Pancreas (tissue), 10 donors: ENCODE measurements around the gene ROR1. TPM values are rescaled to one million over a fixed set of nuclear protein-coding genes. Genes with fewer than 3 reads are reported as not detected.

Experiments used
- ATAC-seq, 4 donors: fragments of 200-7000 bp; cut with Tn5 transposase; one replicate each; pipeline versions ENCODE4 v1.8.0 to v1.9.1; 2020; ENCODE audit warnings: mild to moderate bottlenecking in 4 of 4, moderate library complexity in 4 of 4
- DNase-seq, 6 donors: peaks; one replicate each; pipeline ENCODE4 v3.0.0-alpha.2; 2020
- FAIRE-seq: peaks from 2 replicates; lab custom pipeline; 2012; peaks lifted over from hg19 to GRCh38; lab: Jason Lieb, UNC
- H3K27ac ChIP-seq, 4 donors: fragments of 200-600 bp; sonication (generic); 1 replicate in 3 of 4; 2 replicates in 1 of 4; pipeline versions ENCODE4 v1.5.0 to v1.8.0; 2020
- H3K27me3 ChIP-seq, 4 donors: fragments of 200-600 bp; one replicate each; pipeline ENCODE4 v1.8.0; 2021
- H3K36me3 ChIP-seq, 3 donors: fragments of 200-600 bp; sonication (generic) in 1 of 3; one replicate each; pipeline versions ENCODE4 v1.5.0 to v1.8.0; 2020 to 2021
- H3K4me1 ChIP-seq, 3 donors: fragments of 200-600 bp; one replicate each; pipeline ENCODE4 v1.8.0; 2021
- H3K4me3 ChIP-seq, 4 donors: fragments of 200-600 bp; sonication (generic) in 2 of 4; one replicate each; pipeline versions ENCODE4 v1.5.0 to v1.8.0; 2020 to 2021
- H3K9me3 ChIP-seq, 4 donors: fragments of 200-600 bp; one replicate each; pipeline ENCODE4 v1.8.0; 2021
- WGBS, 2 donors: extraction: QIAGEN DNeasy Blood & Tissue Kit; methylation state at CpG; one replicate each; pipeline ENCODE4 v1.1.7; 2013; 5-methylcytosine and 5-hydroxymethylcytosine counted together
- intact Hi-C, 3 donors: fragments of 100-400 bp; cut with DNase I; formaldehyde crosslinking; loops; one replicate each; pipeline versions ENCODE4 v1.11.1 to v1.14.2; 2022
- polyA plus RNA-seq, 2 donors: library from polyadenylated mRNA; stranded (reverse); fragments of 200-250 nt; gene quantifications; one replicate each; pipeline ENCODE4 v1.2.3, GENCODE V29; 2013
- total RNA-seq, 6 donors: library from RNA; stranded (reverse); fragmentation: NEBNext Ultra II Directional in 4 of 6; extraction: Animal tissue kit (Norgen Biotek cat#: 25700) in 4 of 6; gene quantifications; one replicate each; pipeline versions ENCODE4 v1.2.1 to v1.2.4, GENCODE V29; 2021 to 2023
- TF ChIP-seq, protein P1 (sequence below), 4 donors: fragments of 200-600 bp; sonication (generic) in 3 of 4; IDR thresholded peaks; one replicate each; pipeline versions ENCODE4 v1.5.0 to v1.8.0; 2021; ENCODE audit warnings: antibody characterized with exemption in 4 of 4
- donor health status: healthy with polysubstance abuse.
- donor health status: DM: no; HTN: no; CAD: no; lungs with moderate emphysema.
- donor health status: DM: no; HTN: no; CAD: no.
- donor health status: control.
- donor health status: control.
- donor health status: Bipolar disorder and iron deficiency.
- donor health status: DM: yes; HTN: yes; CAD: no.
- donor health status: DM: no; HTN: no; CAD: no.
- donor health status: DM: no; HTN: no; CAD: no.
- donor health status: DM: yes; HTN: yes; CAD: no.

The ROR1 gene
- total and polyA plus RNA-seq, 8 donors, result 1.3 to 18.5 (median 7.3) TPM

DNA sequence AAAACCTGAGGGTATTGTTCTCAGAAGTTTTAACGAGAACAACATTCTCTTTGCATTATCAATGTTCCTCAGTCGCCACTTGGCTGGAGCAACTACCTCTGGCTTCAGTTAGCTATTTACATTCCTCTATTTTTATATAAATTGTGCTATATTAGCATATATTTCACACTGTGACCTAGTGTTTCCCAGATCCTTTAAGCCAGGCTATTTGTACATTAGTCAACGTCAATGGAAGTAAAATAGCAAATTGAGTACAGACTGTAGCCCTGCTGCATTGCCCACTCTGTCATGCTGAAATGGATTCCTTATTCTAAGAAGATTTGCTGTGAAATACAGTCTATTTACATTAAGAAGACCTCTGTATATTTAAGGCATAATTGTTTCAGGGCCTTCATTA, 213.8 kb downstream of the ROR1 start:
- Histone ChIP-seq H3K27ac (no peak overlapping the region), H3K36me3 (no peaks in the 10 kb centered on the region), H3K4me1 (peaks cover 12 to 23% (median 15%) of the 10 kb centered on the region in 3 donors), H3K27me3 (no peaks in the 10 kb centered on the region), H3K4me3 (no peak overlapping the region), H3K9me3 (no peaks in the 10 kb centered on the region)
- ATAC-seq (no peak), DNase-seq (no peak), FAIRE-seq (no peak)
- 69 to 74% methylated on average over 3 of the region's 3 CpGs for WGBS, 2 donors
- TF ChIP-seq, protein P1, sequence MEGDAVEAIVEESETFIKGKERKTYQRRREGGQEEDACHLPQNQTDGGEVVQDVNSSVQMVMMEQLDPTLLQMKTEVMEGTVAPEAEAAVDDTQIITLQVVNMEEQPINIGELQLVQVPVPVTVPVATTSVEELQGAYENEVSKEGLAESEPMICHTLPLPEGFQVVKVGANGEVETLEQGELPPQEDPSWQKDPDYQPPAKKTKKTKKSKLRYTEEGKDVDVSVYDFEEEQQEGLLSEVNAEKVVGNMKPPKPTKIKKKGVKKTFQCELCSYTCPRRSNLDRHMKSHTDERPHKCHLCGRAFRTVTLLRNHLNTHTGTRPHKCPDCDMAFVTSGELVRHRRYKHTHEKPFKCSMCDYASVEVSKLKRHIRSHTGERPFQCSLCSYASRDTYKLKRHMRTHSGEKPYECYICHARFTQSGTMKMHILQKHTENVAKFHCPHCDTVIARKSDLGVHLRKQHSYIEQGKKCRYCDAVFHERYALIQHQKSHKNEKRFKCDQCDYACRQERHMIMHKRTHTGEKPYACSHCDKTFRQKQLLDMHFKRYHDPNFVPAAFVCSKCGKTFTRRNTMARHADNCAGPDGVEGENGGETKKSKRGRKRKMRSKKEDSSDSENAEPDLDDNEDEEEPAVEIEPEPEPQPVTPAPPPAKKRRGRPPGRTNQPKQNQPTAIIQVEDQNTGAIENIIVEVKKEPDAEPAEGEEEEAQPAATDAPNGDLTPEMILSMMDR (IDR thresholded peaks at IDR 0.05), result no peak
- intact Hi-C loops, result no loop called here

DNA sequence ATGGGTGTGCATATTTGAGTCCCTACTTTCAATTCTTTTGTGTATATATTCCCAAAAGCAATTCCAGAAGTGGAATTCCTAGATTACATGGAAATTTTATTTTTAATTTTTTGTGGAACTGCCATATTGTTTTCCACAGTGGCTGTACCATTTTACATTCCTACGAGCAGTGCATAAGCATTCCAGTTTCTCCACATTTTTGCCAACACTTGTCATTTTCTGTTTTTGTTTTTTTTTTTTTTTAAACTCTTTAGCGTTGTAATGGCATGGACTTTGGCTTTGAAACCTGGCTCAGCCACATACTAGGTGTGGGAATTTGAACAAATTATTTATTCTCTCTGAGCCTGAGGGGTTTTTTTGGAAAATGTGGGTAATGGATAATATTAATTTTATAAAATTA, 215.1 kb downstream of the ROR1 start:
- peaks cover 6 to 12% (median 8%) of the 10 kb centered on the region in 3 donors for H3K4me1 ChIP-seq
- H3K27me3 ChIP-seq, result no peaks in the 10 kb centered on the region
- no peaks in the 10 kb centered on the region for H3K9me3 ChIP-seq
- DNase-seq (no peak), FAIRE-seq (no peak), ATAC-seq (no peak)
- no peaks in the 10 kb centered on the region for H3K36me3 ChIP-seq
- no peak overlapping the region for H3K27ac ChIP-seq
- intact Hi-C loops, result no loop called here
- WGBS, 2 donors, result 71 to 72% methylated on average over 2 of the region's 2 CpGs
- TF ChIP-seq, protein P1 (IDR thresholded peaks at IDR 0.05), result no peak
- H3K4me3 ChIP-seq, result no peak overlapping the region

DNA sequence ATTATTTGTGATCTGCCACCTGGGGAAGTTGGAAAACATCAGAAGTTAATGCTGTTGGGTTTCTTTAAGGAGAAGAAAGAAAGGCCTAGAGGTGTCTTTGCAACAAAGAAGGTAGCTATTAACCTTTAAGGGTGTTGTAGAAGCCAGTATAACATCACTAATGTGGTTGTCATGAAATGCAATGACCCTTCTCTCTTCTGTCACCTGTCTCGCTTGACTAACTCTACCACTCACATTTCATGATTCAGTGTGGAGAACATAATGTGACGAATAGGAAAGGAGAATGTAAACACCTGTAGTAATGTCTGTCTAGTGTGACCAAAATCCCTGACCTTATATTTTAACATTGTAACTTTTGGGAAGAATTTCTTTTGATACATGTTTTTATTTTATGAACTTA, 217.9 kb downstream of the ROR1 start:
- no peak overlapping the region for H3K4me3 ChIP-seq
- no peak overlapping the region for H3K27ac ChIP-seq
- FAIRE-seq, result no peak
- H3K36me3 ChIP-seq, result no peaks in the 10 kb centered on the region
- H3K4me1 ChIP-seq, result peaks cover 0 to 4% (median 0%) of the 10 kb centered on the region in 3 donors
- intact Hi-C loops, result no loop called here
- no peak for ATAC-seq
- TF ChIP-seq, protein P1 (IDR thresholded peaks at IDR 0.05), result no peak
- DNase-seq, result no peak
- WGBS, 2 donors, result 49 to 50% methylated on average over 2 of the region's 2 CpGs
- H3K9me3 ChIP-seq, result no peaks in the 10 kb centered on the region
- no peaks in the 10 kb centered on the region for H3K27me3 ChIP-seq

DNA sequence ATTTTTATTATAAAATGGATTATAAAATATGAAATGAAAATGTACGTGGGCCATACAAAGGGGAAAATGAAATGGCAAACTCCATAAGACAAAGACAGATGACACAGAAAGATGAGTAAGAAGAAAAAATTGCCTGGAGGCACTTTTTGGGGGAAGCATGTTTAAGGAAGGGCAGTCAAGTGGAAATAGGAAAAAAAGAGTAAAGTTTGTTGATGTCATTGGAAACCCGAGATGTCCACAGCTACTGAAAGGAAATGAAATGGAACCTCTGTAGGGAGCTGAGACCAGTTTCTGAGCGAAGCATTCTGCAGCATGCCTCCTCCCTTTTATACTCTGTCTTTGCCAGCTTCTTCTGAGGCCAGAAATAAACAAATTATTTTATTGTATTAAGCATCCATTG, 226.2 kb downstream of the ROR1 start:
- Histone ChIP-seq H3K27me3 (no peaks in the 10 kb centered on the region), H3K4me1 (peaks cover 0 to 16% (median 6%) of the 10 kb centered on the region in 3 donors), H3K36me3 (no peaks in the 10 kb centered on the region), H3K9me3 (no peaks in the 10 kb centered on the region), H3K4me3 (no peak overlapping the region), H3K27ac (no peak overlapping the region)
- TF ChIP-seq, protein P1 (IDR thresholded peaks at IDR 0.05), result no peak
- ATAC-seq (no peak), DNase-seq (no peak), FAIRE-seq (no peak)
- 92 to 95% methylated on average over 3 of the region's 3 CpGs for WGBS, 2 donors
- intact Hi-C loops, result no loop called here

DNA sequence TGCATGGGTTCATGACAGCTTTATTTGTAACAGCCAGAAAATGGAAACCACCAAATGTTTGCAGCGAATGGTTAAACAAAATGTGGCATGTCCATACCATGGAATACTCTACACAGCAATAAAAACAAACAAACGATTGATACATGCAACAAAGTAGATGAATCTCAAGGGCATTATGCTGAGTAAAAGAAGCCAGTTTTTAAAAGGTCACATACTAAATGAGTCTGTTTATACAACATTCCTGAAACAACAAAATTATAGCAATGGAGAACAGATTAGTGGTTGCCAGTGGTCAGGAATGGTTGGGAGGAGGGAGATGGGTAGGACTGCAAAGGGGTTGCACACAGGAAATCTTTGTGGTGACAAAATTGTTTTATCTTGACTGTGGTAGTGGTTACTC, 227.2 kb downstream of the ROR1 start:
- intact Hi-C loops, result no loop called here
- TF ChIP-seq, protein P1 (IDR thresholded peaks at IDR 0.05), result no peak
- Histone ChIP-seq H3K9me3 (no peaks in the 10 kb centered on the region), H3K27me3 (no peaks in the 10 kb centered on the region), H3K4me1 (peaks cover 8 to 26% (median 16%) of the 10 kb centered on the region in 3 donors), H3K27ac (no peak overlapping the region), H3K36me3 (no peaks in the 10 kb centered on the region), H3K4me3 (no peak overlapping the region)
- 66 to 69% methylated on average over 2 of the region's 2 CpGs for WGBS, 2 donors
- FAIRE-seq, result no peak
- no peak for ATAC-seq
- DNase-seq, result no peak
